Measurements from ENCODE around the gene WSCD1.

DNA sequence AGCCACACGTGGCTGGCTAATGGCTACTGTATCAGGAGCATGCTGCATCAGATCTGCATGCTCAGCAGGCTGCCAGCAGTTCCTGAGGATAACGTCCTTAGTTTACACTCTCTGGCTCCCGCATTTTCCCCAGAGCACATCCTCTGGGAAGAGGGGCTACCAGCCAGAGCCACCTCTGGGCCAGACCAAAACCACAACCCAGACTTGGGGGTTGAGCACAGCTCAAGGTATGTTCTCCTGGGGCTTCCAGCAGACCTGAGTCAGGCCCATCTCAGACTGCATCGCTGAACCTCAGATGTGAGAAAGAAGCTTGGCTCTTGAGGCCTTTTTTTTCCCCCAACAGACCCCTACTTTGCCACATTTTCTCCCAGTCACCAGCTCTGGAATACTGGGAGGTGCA is 23.7 kb upstream of the WSCD1 start:
- TF ChIP-seq CTCF (IDR thresholded peaks at IDR 0.05; ENCODE audit: extremely low read depth in 1 of 2, insufficient read depth in 1 of 2, low read depth in 1 of 2, low read length in 2 of 2), result no peak
- TF ChIP-seq POLR2A (IDR thresholded peaks at IDR 0.05; ENCODE audit: low read depth, low read length), result no peak
- TF ChIP-seq, protein P1, sequence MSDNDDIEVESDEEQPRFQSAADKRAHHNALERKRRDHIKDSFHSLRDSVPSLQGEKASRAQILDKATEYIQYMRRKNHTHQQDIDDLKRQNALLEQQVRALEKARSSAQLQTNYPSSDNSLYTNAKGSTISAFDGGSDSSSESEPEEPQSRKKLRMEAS (IDR thresholded peaks at IDR 0.05; ENCODE audit: insufficient read depth, insufficient read length), result no peak
- TF ChIP-seq POLR2AphosphoS5 (IDR thresholded peaks at IDR 0.05; ENCODE audit: insufficient read depth, low read depth, low read length), result no peak

Data from endothelial cell of umbilical vein (primary cell).